GM21515 (cell line): ENCODE results near the gene RBP7.
"Not testable (repeated sequence)": the region's sequence is repeated elsewhere in the genome, so short reads cannot be mapped to it uniquely, and the experiment has no call there.

ENCODE experiments used
- ATAC-seq: cut with Tn5 transposase; IDR thresholded peaks from one replicate; pipeline ENCODE4 v1.9.1; 2021; ENCODE audit not compliant: unreplicated experiment

RBP7 gene

GRCh38 chr1:10028956-10029500, 32.0 kb downstream of the RBP7 start:
- ATAC-seq, result not testable (repeated sequence)

GRCh38 chr1:10031461-10031860, 34.4 kb downstream of the RBP7 start:
- ATAC-seq, result no peak

GRCh38 chr1:10032590-10033358, 35.7 kb downstream of the RBP7 start, which contains the start of gene UBE4B:
TSS of gene UBE4B (plus strand) at chr1:10032958. CDS start at chr1:10033671, 713 bp downstream.
- ATAC-seq, result peak; percentile 95

GRCh38 chr1:10033359-10033845, 36.4 kb downstream of the RBP7 start:
- ATAC-seq, result peak; percentile 11

GRCh38 chr1:10042746-10043145, 45.7 kb downstream of the RBP7 start:
- no peak for ATAC-seq

- ATAC-seq, result no peak
These were observed 48.7 kb downstream of the RBP7 start for GRCh38 chr1:10045480-10046355.

- ATAC-seq, result no peak
These were observed 49.5 kb downstream of the RBP7 start for GRCh38 chr1:10046356-10047085.

GRCh38 chr1:10048601-10049000, 51.6 kb downstream of the RBP7 start:
- no peak for ATAC-seq

GRCh38 chr1:10050611-10051010, 53.6 kb downstream of the RBP7 start:
- no peak for ATAC-seq

- no peak for ATAC-seq
These were observed 54.6 kb downstream of the RBP7 start for GRCh38 chr1:10051656-10052055.

GRCh38 chr1:10052347-10052746, 55.3 kb downstream of the RBP7 start:
- no peak for ATAC-seq

GRCh38 chr1:10054465-10054864, 57.4 kb downstream of the RBP7 start:
- no peak for ATAC-seq

- ATAC-seq, result no peak
These were observed 59.6 kb downstream of the RBP7 start for GRCh38 chr1:10056599-10056987.

- no peak for ATAC-seq
These were observed 60.3 kb downstream of the RBP7 start for GRCh38 chr1:10057343-10057742.

GRCh38 chr1:10057796-10058195, 60.8 kb downstream of the RBP7 start:
- no peak for ATAC-seq

GRCh38 chr1:10059342-10059718, 62.3 kb downstream of the RBP7 start:
- ATAC-seq, result no peak

GRCh38 chr1:10060311-10061100, 63.5 kb downstream of the RBP7 start:
- no peak for ATAC-seq

- ATAC-seq, result no peak
These were observed 64.2 kb downstream of the RBP7 start for GRCh38 chr1:10061276-10061675.

GRCh38 chr1:10063878-10064277, 66.8 kb downstream of the RBP7 start:
- ATAC-seq, result no peak
